ENCODE results near the gene ITGB2.

DNA sequence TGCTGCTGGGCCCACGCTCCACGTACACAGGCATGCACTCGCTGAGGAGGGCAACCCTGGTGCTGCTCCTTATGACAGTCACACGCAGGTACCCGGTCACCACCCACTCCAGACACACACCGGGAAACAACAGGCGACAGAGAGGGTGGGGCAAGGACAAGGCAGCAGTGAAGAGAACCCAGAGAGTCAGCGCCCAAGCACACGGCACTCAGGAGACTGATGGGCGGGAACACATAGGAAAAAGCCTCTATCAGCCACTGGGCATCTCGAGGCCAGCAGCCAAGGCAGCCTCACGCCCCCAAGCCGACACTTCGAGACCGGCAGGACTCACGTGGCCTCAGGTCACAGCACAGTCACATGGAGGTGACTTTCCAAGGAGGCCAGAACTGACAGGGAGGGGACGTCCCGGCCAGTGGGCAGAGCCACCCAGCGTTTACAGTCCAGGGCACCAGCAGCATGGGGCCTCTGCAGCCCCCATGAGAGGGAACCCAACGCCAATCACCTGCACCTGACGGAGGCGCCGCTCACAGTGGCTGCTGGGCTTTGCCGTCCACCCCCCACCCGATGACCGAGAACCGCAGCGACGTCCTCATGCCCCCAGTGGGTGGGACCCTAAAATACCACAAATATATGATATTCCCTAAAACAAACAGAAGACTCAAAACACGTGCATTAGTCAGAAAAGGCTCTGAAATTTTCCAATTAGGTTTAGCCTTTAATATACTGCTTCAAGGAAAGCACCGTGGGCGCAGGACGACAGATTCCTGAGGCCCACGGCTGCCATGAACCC is 66.9 kb downstream of the ITGB2 start:
- no peak for TF ChIP-seq POLR2A (IDR thresholded peaks at IDR 0.05)
- TF ChIP-seq, protein P1, sequence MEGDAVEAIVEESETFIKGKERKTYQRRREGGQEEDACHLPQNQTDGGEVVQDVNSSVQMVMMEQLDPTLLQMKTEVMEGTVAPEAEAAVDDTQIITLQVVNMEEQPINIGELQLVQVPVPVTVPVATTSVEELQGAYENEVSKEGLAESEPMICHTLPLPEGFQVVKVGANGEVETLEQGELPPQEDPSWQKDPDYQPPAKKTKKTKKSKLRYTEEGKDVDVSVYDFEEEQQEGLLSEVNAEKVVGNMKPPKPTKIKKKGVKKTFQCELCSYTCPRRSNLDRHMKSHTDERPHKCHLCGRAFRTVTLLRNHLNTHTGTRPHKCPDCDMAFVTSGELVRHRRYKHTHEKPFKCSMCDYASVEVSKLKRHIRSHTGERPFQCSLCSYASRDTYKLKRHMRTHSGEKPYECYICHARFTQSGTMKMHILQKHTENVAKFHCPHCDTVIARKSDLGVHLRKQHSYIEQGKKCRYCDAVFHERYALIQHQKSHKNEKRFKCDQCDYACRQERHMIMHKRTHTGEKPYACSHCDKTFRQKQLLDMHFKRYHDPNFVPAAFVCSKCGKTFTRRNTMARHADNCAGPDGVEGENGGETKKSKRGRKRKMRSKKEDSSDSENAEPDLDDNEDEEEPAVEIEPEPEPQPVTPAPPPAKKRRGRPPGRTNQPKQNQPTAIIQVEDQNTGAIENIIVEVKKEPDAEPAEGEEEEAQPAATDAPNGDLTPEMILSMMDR (IDR thresholded peaks at IDR 0.05), result no peak
